Heart left ventricle (tissue), 13 donors: Measurements from ENCODE around the gene OR10G3.

Source experiments
- CTCF ChIP-seq, 12 donors: fragments of 200-600 bp; sonication (generic) in 4 of 12; IDR thresholded peaks; one replicate each; pipeline versions ENCODE4 v1.5.0 to v1.8.0; 2018 to 2022; ENCODE audit warnings: antibody characterized with exemption in 12 of 12, mild to moderate bottlenecking in 5 of 12
- POLR2A ChIP-seq, 2 donors: fragments of 450-650 bp; IDR thresholded peaks; one replicate each; pipeline ENCODE4 v1.6.1; 2017; ENCODE audit warnings: antibody characterized with exemption in 2 of 2, mild to moderate bottlenecking in 2 of 2, moderate library complexity in 2 of 2
- donor health status: ischemic (EF 13 %, LVEDD 7.1; RV severe dilation, severe dysfunction).
- donor health status: DM: no; HTN: yes; CAD: no.
- donor health status: DM: no; HTN: no; CAD: no.
- donor health status: ischemic (EF 25% LVEDD 6.9; RV normal size, moderate dysfunction).
- donor health status: ischemic (EF 25% LVEDD 5.7; RV mildly dilated, moderate dysfunction).
- donor health status: ischemic (EF 35%, LVEDD 5.7; RV mildly dilated, moderate dysfunction).
- donor health status: nonischemic (EF 11% LVEDD 7.7; RV severe dilation, severe dysfunction).
- donor health status: DM: yes; HTN: yes; CAD: no.
- donor health status: PGD.
- donor health status: ischemic (EF 29% LVEDD 5.4; RV normal size, mild dysfunction).
- donor health status: nonischemic (EF 23%, LVEDD 6.1; RV moderate dilation, normal function).

- TF ChIP-seq CTCF (IDR thresholded peaks at IDR 0.05) (no peak), POLR2A (IDR thresholded peaks at IDR 0.05) (no peak)
Measured at GRCh38 chr14:21521501-21521900, 58.4 kb downstream of the OR10G3 start.
